Endothelial cell of umbilical vein (primary cell): Measurements from ENCODE around the gene HSPA9. TPM values are rescaled to one million over a fixed set of nuclear protein-coding genes. Genes with fewer than 3 reads are reported as not detected.
A peak's percentile ranks its signal among the peaks of the same experiment; 100 is the strongest.

Source experiments
- BruUV-seq: library from RNA; stranded (reverse); fragments of 400-500 nt; replicated peaks from 2 replicates; lab custom pipeline; 2021; lab: Mats Ljungman, UMichigan
- CTCF ChIA-PET: fragments of 300-600, 350-600 bp; sonication (Branson Sonifier 250); formaldehyde crosslinking; loops from one replicate; lab custom pipeline; 2021; ENCODE audit warnings: antibody characterized with exemption, inconsistent platforms; lab: Charles Lee
- POLR2A ChIA-PET: fragments of 300-600, 350-600 bp; sonication (Branson Sonifier 250); formaldehyde crosslinking; loops from one replicate; lab custom pipeline; 2021; ENCODE audit warnings: antibody characterized with exemption, inconsistent platforms; lab: Charles Lee
- DNase-seq: peaks from one replicate; pipeline ENCODE4 v3.0.0-alpha.2; 2011; ENCODE audit warnings: low read depth, low spot score
- FAIRE-seq: peaks from 2 replicates; lab custom pipeline; 2011; peaks lifted over from hg19 to GRCh38; lab: Jason Lieb, UNC
- H2AFZ ChIP-seq: 2 replicates; pipeline ENCODE4 v1.6.0; 2012; ENCODE audit warnings: low read depth, low read length, control low read depth, inconsistent platforms
- H3K27ac ChIP-seq: 2 replicates; pipeline ENCODE4 v1.5.1; 2011; ENCODE audit warnings: low read depth, mild to moderate bottlenecking, control low read depth, low read length, moderate library complexity; ENCODE audit not compliant: insufficient read depth
- H3K27me3 ChIP-seq, 2 experiments: 2 replicates each; pipeline versions ENCODE4 v1.6.0 to v1.6.1; 2011; ENCODE audit warnings: low read length in 2 of 2, mixed read lengths in 1 of 2; ENCODE audit not compliant: control insufficient read depth in 2 of 2, insufficient read depth in 2 of 2
- H3K36me3 ChIP-seq, 2 experiments: 2 replicates in 1 of 2; 3 replicates in 1 of 2; pipeline ENCODE4 v1.5.1; 2011; ENCODE audit warnings: low read length in 2 of 2, mild to moderate bottlenecking in 1 of 2, moderate library complexity in 1 of 2; ENCODE audit not compliant: control insufficient read depth in 2 of 2, insufficient read depth in 2 of 2; ENCODE audit errors: extremely low read depth in 1 of 2
- H3K4me1 ChIP-seq: 3 replicates; pipeline ENCODE4 v1.5.1; 2011; ENCODE audit warnings: mild to moderate bottlenecking, low read length; ENCODE audit not compliant: control insufficient read depth, insufficient read depth; ENCODE audit errors: extremely low read depth
- H3K4me2 ChIP-seq: 2 replicates; pipeline ENCODE4 v1.6.1; 2011; ENCODE audit warnings: low read length, control low read depth, mixed read lengths; ENCODE audit not compliant: insufficient read depth
- H3K4me3 ChIP-seq, 3 experiments: fragments of 200-600 bp in 1 of 3; sonication (generic), shearing (Covaris generic) in 1 of 3; replicated peaks in 1 of 3; 2 replicates each; pipeline ENCODE4 v1.5.1; 2011 to 2016; ENCODE audit warnings: control low read depth in 3 of 3, low read length in 3 of 3, mild to moderate bottlenecking in 2 of 3, inconsistent platforms in 1 of 3, low read depth in 1 of 3, moderate library complexity in 1 of 3; ENCODE audit not compliant: insufficient read depth in 1 of 3
- H3K79me2 ChIP-seq: 2 replicates; pipeline ENCODE4 v1.6.0; 2012; ENCODE audit warnings: low read length, inconsistent platforms; ENCODE audit not compliant: control insufficient read depth, insufficient read depth
- H3K9ac ChIP-seq: replicated peaks from 2 replicates; pipeline ENCODE3; 2011; ENCODE audit warnings: low read length, control low read depth; ENCODE audit not compliant: insufficient read depth; ENCODE audit errors: extremely low read depth
- H3K9me1 ChIP-seq: replicated peaks from 3 replicates; pipeline ENCODE4 v1.6.0; 2011; ENCODE audit warnings: mild to moderate bottlenecking, low read length; ENCODE audit not compliant: control insufficient read depth, insufficient read depth; ENCODE audit errors: extremely low read depth
- H3K9me3 ChIP-seq: replicated peaks from 2 replicates; pipeline ENCODE4 v1.5.1; 2012; ENCODE audit warnings: low read length, inconsistent platforms; ENCODE audit not compliant: control insufficient read depth, insufficient read depth
- H4K20me1 ChIP-seq: replicated peaks from 2 replicates; pipeline ENCODE3; 2011; ENCODE audit warnings: mild to moderate bottlenecking, low read length; ENCODE audit not compliant: control insufficient read depth, insufficient read depth; ENCODE audit errors: extremely low read depth
- EZH2 ChIP-seq: IDR thresholded peaks from 2 replicates; pipeline ENCODE4 v1.6.1; 2012; ENCODE audit warnings: borderline replicate concordance, low read depth, mild to moderate bottlenecking, moderate library complexity, low read length, inconsistent platforms; ENCODE audit not compliant: severe bottlenecking
- FOS ChIP-seq: IDR thresholded peaks from 2 replicates; pipeline ENCODE4 v1.6.1; 2011; ENCODE audit warnings: mild to moderate bottlenecking, low read length, moderate library complexity, borderline replicate concordance; ENCODE audit not compliant: insufficient read depth
- GATA2 ChIP-seq: IDR thresholded peaks from 2 replicates; pipeline ENCODE4 v1.7.0; 2011; ENCODE audit warnings: low read depth, mild to moderate bottlenecking, moderate library complexity, mixed read lengths, low read length; ENCODE audit not compliant: insufficient read length, insufficient read depth
- MYC ChIP-seq: IDR thresholded peaks from one replicate; pipeline ENCODE4 v1.6.1; 2011; ENCODE audit warnings: mild to moderate bottlenecking, low read depth, low read length
- POLR2AphosphoS5 ChIP-seq: IDR thresholded peaks from 2 replicates; pipeline ENCODE4 v1.6.1; 2012; ENCODE audit warnings: low read depth, mild to moderate bottlenecking, control low read depth, low read length, moderate library complexity; ENCODE audit not compliant: insufficient read depth
- dilution Hi-C: fragments of 300-500 bp; cut with MboI; formaldehyde crosslinking; loops from one replicate; pipeline ENCODE4 v1.15.0; 2019; ENCODE audit warnings: low sequenced_read_pairs; ENCODE audit not compliant: extremely low pct_ligation_motif_present
- intact Hi-C: fragments of 100-400 bp; cut with micrococcal nuclease; formaldehyde crosslinking; loops from one replicate; pipeline ENCODE4 v1.10.0; 2022
- polyA plus RNA-seq, 4 experiments: library from polyadenylated mRNA; depleted of rRNA in 3 of 4; stranded (reverse) in 3 of 4; unstranded in 1 of 4; fragments of >200 nt; gene quantifications; 2 replicates each; pipeline versions ENCODE4 v1.2.1 to v1.2.3, GENCODE V29; 2011 to 2012; ENCODE audit warnings: missing spikeins in 1 of 4
- total RNA-seq: library from RNA; stranded (reverse); gene quantifications from 2 replicates; pipeline ENCODE4 v1.2.3, GENCODE V29; 2021
- TF ChIP-seq, protein P1 (sequence below), 2 donors: IDR thresholded peaks; 1 replicate in 1 of 2; 2 replicates in 1 of 2; pipeline ENCODE4 v1.5.1; 2011; ENCODE audit warnings: low read length in 2 of 2, mild to moderate bottlenecking in 2 of 2, moderate library complexity in 2 of 2, control low read depth in 1 of 2, inconsistent platforms in 1 of 2, low read depth in 1 of 2; ENCODE audit not compliant: insufficient read depth in 1 of 2; ENCODE audit errors: extremely low read depth in 1 of 2
- TF ChIP-seq, protein P2 (sequence below): IDR thresholded peaks from 2 replicates; pipeline ENCODE4 v1.6.1; 2011; ENCODE audit not compliant: insufficient read depth, insufficient read length

Gene HSPA9
- total and polyA plus RNA-seq, 2 donors (not counting 3 experiments of a cell fraction or from before 2014, with no cell fraction given) = 99.6 to 192 TPM

DNA sequence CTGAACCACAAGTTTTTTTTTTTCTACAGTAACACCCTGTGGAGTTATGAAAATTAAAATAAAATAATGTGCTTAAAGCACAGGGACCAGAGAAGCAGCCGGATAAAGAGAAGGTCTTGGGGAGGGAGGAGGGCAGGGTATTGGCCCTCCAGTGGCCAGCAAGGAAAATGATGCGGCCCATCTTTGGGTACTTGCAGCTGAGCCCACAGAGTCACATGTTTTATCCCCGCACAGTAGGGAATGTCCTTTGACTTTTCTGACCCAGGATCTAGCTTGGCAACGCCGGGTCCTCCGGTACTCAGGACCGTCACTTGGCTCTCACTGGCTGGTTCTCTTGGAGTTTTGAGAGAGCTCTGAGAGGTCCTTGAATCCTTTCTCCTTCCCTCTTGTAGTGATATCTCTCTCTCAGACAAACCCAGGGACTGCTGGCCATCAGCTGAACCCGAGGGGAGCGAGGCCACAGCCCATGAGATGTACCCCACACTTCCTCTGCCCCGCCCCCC, 35.3 kb upstream of the HSPA9 start:
- Histone ChIP-seq H3K4me2 (no peak overlapping the region), H3K27ac (no peak overlapping the region)

More for the DNA sequence above, 35.3 kb upstream of the HSPA9 start:
- Histone ChIP-seq H3K27me3 (peaks cover 2 to 9% of the 10 kb centered on the region in 2 experiments), H3K79me2 (no peaks in the 10 kb centered on the region), H3K9me3 (no peaks in the 10 kb centered on the region), H3K4me3 (no peak overlapping the region), H3K4me1 (peaks cover 19% of the 10 kb centered on the region), H2AFZ (peak overlapping the region; percentile 60), H3K9me1 (no peaks in the 10 kb centered on the region), H3K9ac (no peak overlapping the region), H4K20me1 (no peaks in the 10 kb centered on the region), H3K36me3 (no peaks in the 10 kb centered on the region)
- TF ChIP-seq EZH2 = no peak
- TF ChIP-seq, protein P1, sequence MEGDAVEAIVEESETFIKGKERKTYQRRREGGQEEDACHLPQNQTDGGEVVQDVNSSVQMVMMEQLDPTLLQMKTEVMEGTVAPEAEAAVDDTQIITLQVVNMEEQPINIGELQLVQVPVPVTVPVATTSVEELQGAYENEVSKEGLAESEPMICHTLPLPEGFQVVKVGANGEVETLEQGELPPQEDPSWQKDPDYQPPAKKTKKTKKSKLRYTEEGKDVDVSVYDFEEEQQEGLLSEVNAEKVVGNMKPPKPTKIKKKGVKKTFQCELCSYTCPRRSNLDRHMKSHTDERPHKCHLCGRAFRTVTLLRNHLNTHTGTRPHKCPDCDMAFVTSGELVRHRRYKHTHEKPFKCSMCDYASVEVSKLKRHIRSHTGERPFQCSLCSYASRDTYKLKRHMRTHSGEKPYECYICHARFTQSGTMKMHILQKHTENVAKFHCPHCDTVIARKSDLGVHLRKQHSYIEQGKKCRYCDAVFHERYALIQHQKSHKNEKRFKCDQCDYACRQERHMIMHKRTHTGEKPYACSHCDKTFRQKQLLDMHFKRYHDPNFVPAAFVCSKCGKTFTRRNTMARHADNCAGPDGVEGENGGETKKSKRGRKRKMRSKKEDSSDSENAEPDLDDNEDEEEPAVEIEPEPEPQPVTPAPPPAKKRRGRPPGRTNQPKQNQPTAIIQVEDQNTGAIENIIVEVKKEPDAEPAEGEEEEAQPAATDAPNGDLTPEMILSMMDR (IDR thresholded peaks at IDR 0.05; ENCODE audit: extremely low read depth in 1 of 2, insufficient read depth in 1 of 2, low read depth in 1 of 2, low read length in 2 of 2) = peak in 1 of 2 donors; percentile 29
- TF ChIP-seq POLR2AphosphoS5 = no peak
- TF ChIP-seq FOS = no peak
- TF ChIP-seq GATA2 = no peak
- no peak for TF ChIP-seq MYC
- TF ChIP-seq, protein P2, sequence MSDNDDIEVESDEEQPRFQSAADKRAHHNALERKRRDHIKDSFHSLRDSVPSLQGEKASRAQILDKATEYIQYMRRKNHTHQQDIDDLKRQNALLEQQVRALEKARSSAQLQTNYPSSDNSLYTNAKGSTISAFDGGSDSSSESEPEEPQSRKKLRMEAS = no peak
- dilution Hi-C loops = no loop called here
- ChIA-PET CTCF (interaction anchor here (1.1 to 1.4 kb wide), 3 partner anchors 12 to 31 kb away, joined by 3 to 10 read pairs (median 5); no protein-coding TSS in a partner anchor), POLR2A (no interaction called here)
- no peak for FAIRE-seq
- intact Hi-C loops = loop anchor here (2.0 kb wide), 1 partner anchor 32 kb away; no protein-coding TSS in a partner anchor
- BruUV-seq = no TSS peak
- no peak for DNase-seq
